ENCODE results near the gene SFT2D1. TPM values are rescaled to one million over a fixed set of nuclear protein-coding genes. Genes with fewer than 3 reads are reported as not detected.

Gene SFT2D1
- total RNA-seq, 1 experiment from 2014 or later, result 40.2 TPM

DNA sequence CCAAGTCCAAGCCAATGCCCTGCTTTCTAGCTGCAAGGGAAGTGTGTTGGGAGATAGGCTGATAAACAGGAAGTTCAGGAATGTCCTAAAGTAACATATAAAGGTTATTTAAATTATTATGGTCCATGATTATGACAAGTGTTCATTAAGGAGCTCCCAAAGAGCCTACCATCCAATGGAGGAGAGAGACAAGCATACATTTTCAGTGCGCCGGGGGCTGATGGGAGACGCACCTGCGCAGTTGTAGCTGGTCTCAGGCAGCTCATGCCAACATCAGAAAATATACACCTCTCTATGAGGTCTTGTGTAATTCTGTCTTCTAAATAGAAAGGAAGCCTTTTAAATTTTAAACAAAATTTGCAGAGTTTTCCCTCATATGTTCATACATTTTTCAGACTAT, 12.6 kb upstream of the SFT2D1 start:
- WGBS (ENCODE audit: extremely low coverage, insufficient read length, low lambda C conversion rate), result no CpG with 5 or more reads among the region's 4 CpGs

More for the DNA sequence above, 12.6 kb upstream of the SFT2D1 start:
- no peak overlapping the region for H3K4me2 ChIP-seq (ENCODE audit: insufficient read depth, insufficient read length, low read length)
- no peak overlapping the region for H2BK15ac ChIP-seq (ENCODE audit: low read depth, low read length)
- no peak overlapping the region for H2AK5ac ChIP-seq (ENCODE audit: insufficient read length, low read length)
- H3K18ac ChIP-seq (ENCODE audit: insufficient read length, low read depth, low read length), result no peak overlapping the region
- TF ChIP-seq, protein P1, sequence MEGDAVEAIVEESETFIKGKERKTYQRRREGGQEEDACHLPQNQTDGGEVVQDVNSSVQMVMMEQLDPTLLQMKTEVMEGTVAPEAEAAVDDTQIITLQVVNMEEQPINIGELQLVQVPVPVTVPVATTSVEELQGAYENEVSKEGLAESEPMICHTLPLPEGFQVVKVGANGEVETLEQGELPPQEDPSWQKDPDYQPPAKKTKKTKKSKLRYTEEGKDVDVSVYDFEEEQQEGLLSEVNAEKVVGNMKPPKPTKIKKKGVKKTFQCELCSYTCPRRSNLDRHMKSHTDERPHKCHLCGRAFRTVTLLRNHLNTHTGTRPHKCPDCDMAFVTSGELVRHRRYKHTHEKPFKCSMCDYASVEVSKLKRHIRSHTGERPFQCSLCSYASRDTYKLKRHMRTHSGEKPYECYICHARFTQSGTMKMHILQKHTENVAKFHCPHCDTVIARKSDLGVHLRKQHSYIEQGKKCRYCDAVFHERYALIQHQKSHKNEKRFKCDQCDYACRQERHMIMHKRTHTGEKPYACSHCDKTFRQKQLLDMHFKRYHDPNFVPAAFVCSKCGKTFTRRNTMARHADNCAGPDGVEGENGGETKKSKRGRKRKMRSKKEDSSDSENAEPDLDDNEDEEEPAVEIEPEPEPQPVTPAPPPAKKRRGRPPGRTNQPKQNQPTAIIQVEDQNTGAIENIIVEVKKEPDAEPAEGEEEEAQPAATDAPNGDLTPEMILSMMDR (conservative IDR thresholded peaks at IDR 0.05), result no peak
- peaks cover 7 to 15% of the 10 kb centered on the region in 2 experiments for H3K4me1 Mint-ChIP-seq
- no peak overlapping the region for H3K23ac ChIP-seq (ENCODE audit: insufficient read length, low read depth, low read length)
- H3K9me3 Mint-ChIP-seq, result peaks cover 0 to 12% of the 10 kb centered on the region in 2 experiments; a peak in 3 of 5 replicates
- no peak overlapping the region for H3T11ph ChIP-seq (ENCODE audit: low read length)
- H2BK5ac ChIP-seq (ENCODE audit: insufficient read length, low read length), result no peak overlapping the region
- no peak overlapping the region for H4K8ac ChIP-seq (replicated peaks; ENCODE audit: insufficient read length, low read depth, low read length)
- no peak overlapping the region for H4K91ac ChIP-seq (ENCODE audit: insufficient read length, low read depth, low read length)
- no peaks in the 10 kb centered on the region for H3K79me1 ChIP-seq (ENCODE audit: insufficient read depth, low read depth, low read length, poor library complexity, severe bottlenecking)
- H3K4me3 Mint-ChIP-seq, result no peak overlapping the region
- no peaks in the 10 kb centered on the region for H3K27me3 ChIP-seq (ENCODE audit: insufficient read depth, low read length)
- H3K4ac ChIP-seq (ENCODE audit: low read depth, low read length), result no peak overlapping the region
- no peak for DNase-seq
- H3K36me3 Mint-ChIP-seq (ENCODE audit: insufficient read depth in 1 of 3, low read depth in 3 of 3), result peaks cover 0 to 4% (median 0%) of the 10 kb centered on the region in 3 experiments; a peak in 2 of 7 replicates
- no peak overlapping the region for H2BK12ac ChIP-seq (ENCODE audit: insufficient read length, low read depth, low read length)
- no peak overlapping the region for H3K14ac ChIP-seq (ENCODE audit: insufficient read depth, low read length)
- H2AFZ ChIP-seq (ENCODE audit: low read length), result no peak overlapping the region
- H3K27ac Mint-ChIP-seq, result no peak overlapping the region
- H3K56ac ChIP-seq (ENCODE audit: insufficient read length, low read depth, low read length), result no peak overlapping the region
- H3K4me1 ChIP-seq (ENCODE audit: insufficient read depth, low read length), result no peaks in the 10 kb centered on the region; the same call in 1 of the 2 replicates
- no peak overlapping the region for H3K9ac ChIP-seq (ENCODE audit: extremely low read depth, insufficient read length, low read length)
- H4K5ac ChIP-seq (ENCODE audit: insufficient read length, low read depth, low read length), result no peak overlapping the region
- H3K23me2 ChIP-seq (ENCODE audit: insufficient read length, low read depth, low read length, poor library complexity, severe bottlenecking), result no peaks in the 10 kb centered on the region
- H3K9me3 ChIP-seq (ENCODE audit: control insufficient read depth, low read depth, low read length), result no peaks in the 10 kb centered on the region
- no peak overlapping the region for H3K27ac ChIP-seq (ENCODE audit: insufficient read length, low read depth, low read length)
- H3K27me3 Mint-ChIP-seq (ENCODE audit: low read depth), result peaks cover 2% of the 10 kb centered on the region; the same call in 1 of the 2 replicates
- H3K79me2 ChIP-seq (ENCODE audit: insufficient read depth, low read length), result no peaks in the 10 kb centered on the region
- H2BK120ac ChIP-seq (ENCODE audit: low read depth, low read length, poor library complexity, severe bottlenecking), result no peak overlapping the region
- H4K20me1 ChIP-seq (ENCODE audit: control insufficient read depth, insufficient read depth, insufficient read length), result no peaks in the 10 kb centered on the region
- no peak overlapping the region for H2BK20ac ChIP-seq (ENCODE audit: low read depth, low read length, poor library complexity, severe bottlenecking)
